Keratinocyte (primary cell): ENCODE measurements around the gene TGM1. TPM values are rescaled to one million over a fixed set of nuclear protein-coding genes. Genes with fewer than 3 reads are reported as not detected.

Experiments used
- DNase-seq: peaks from one replicate; pipeline ENCODE4 v3.0.0-alpha.2; 2011; ENCODE audit warnings: low read depth, missing footprints, low spot score
- FAIRE-seq: peaks from 2 replicates; lab custom pipeline; 2011; peaks lifted over from hg19 to GRCh38; lab: Jason Lieb, UNC
- H2AFZ ChIP-seq: 2 replicates; pipeline ENCODE4 v1.6.0; 2012; ENCODE audit warnings: low read length, control low read depth, inconsistent platforms; ENCODE audit not compliant: control insufficient read depth
- H3K27ac ChIP-seq: 2 replicates; pipeline ENCODE4 v1.5.1; 2011; ENCODE audit warnings: low read length; ENCODE audit not compliant: control insufficient read depth, insufficient read depth
- H3K27me3 ChIP-seq: 3 replicates; pipeline ENCODE4 v1.6.0; 2011; ENCODE audit warnings: low read length; ENCODE audit not compliant: control insufficient read depth, insufficient read depth; ENCODE audit errors: extremely low read depth
- H3K36me3 ChIP-seq, 2 experiments: 2 replicates in 1 of 2; 3 replicates in 1 of 2; pipeline ENCODE4 v1.5.1; 2011; ENCODE audit warnings: low read length in 2 of 2, mild to moderate bottlenecking in 1 of 2; ENCODE audit not compliant: control insufficient read depth in 2 of 2, insufficient read depth in 2 of 2; ENCODE audit errors: extremely low read depth in 1 of 2
- H3K4me1 ChIP-seq: 3 replicates; pipeline ENCODE4 v1.5.1; 2011; ENCODE audit warnings: low read length; ENCODE audit not compliant: control insufficient read depth, insufficient read depth; ENCODE audit errors: extremely low read depth
- H3K4me2 ChIP-seq: 3 replicates; pipeline ENCODE4 v1.6.0; 2011; ENCODE audit warnings: low read depth, low read length; ENCODE audit not compliant: control insufficient read depth, insufficient read depth; ENCODE audit errors: extremely low read depth
- H3K4me3 ChIP-seq, 3 experiments: fragments of 200-600 bp in 1 of 3; sonication (generic) in 1 of 3; 2 replicates in 2 of 3; 3 replicates in 1 of 3; pipeline ENCODE4 v1.5.1; 2011 to 2016; ENCODE audit warnings: low read length in 3 of 3, mild to moderate bottlenecking in 3 of 3, control low read depth in 2 of 3, inconsistent platforms in 1 of 3, low read depth in 1 of 3, mixed read lengths in 1 of 3, mixed run types in 1 of 3, moderate library complexity in 1 of 3; ENCODE audit not compliant: control insufficient read depth in 2 of 3, insufficient read depth in 2 of 3; ENCODE audit errors: extremely low read depth in 1 of 3
- H3K79me2 ChIP-seq: 2 replicates; pipeline ENCODE4 v1.6.0; 2012; ENCODE audit warnings: low read length; ENCODE audit not compliant: control insufficient read depth, insufficient read depth
- H3K9ac ChIP-seq: 3 replicates; pipeline ENCODE4 v1.6.0; 2011; ENCODE audit warnings: low read length; ENCODE audit not compliant: control insufficient read depth, insufficient read depth; ENCODE audit errors: extremely low read depth
- H3K9me1 ChIP-seq: 3 replicates; pipeline ENCODE4 v1.6.0; 2011; ENCODE audit warnings: low read length; ENCODE audit not compliant: control insufficient read depth, insufficient read depth; ENCODE audit errors: extremely low read depth
- H3K9me3 ChIP-seq: 2 replicates; pipeline ENCODE4 v1.5.1; 2012; ENCODE audit warnings: low read depth, low read length; ENCODE audit not compliant: control insufficient read depth
- H4K20me1 ChIP-seq: 3 replicates; pipeline ENCODE4 v1.6.0; 2011; ENCODE audit warnings: low read length; ENCODE audit not compliant: control insufficient read depth, insufficient read depth; ENCODE audit errors: extremely low read depth
- CTCF ChIP-seq, 3 experiments: IDR thresholded peaks in 1 of 3; conservative IDR thresholded peaks in 1 of 3; optimal IDR thresholded peaks in 1 of 3; 2 replicates in 2 of 3; 3 replicates in 1 of 3; pipeline versions ENCODE3 to v1.5.1; 2011; ENCODE audit warnings: low read length in 3 of 3, mild to moderate bottlenecking in 3 of 3, moderate library complexity in 2 of 3, control low read depth in 1 of 3, inconsistent platforms in 1 of 3; ENCODE audit not compliant: insufficient read depth in 2 of 3; ENCODE audit errors: extremely low read depth in 1 of 3
- EZH2 ChIP-seq: IDR thresholded peaks from one replicate; pipeline ENCODE4 v1.6.1; 2012; ENCODE audit warnings: inconsistent platforms, mild to moderate bottlenecking, low read length, moderate library complexity
- dilution Hi-C: fragments of 300-500 bp; cut with MboI; formaldehyde crosslinking; loops from one replicate; pipeline ENCODE4 v1.7.0; 2020; ENCODE audit warnings: low sequenced_read_pairs; ENCODE audit not compliant: extremely low pct_ligation_motif_present
- polyA plus RNA-seq, 5 experiments: library from polyadenylated mRNA; depleted of rRNA in 3 of 5; stranded (reverse) in 3 of 5; stranded (forward) in 1 of 5; unstranded in 1 of 5; fragments of >200 nt; gene quantifications; 1 replicate in 1 of 5; 2 replicates in 3 of 5; 3 replicates in 1 of 5; pipeline versions ENCODE4 v1.2.1 to v1.2.3, GENCODE V29; 2011 to 2012; ENCODE audit warnings: missing spikeins in 2 of 5, low read depth in 1 of 5, low replicate concordance in 1 of 5

Gene TGM1
- polyA plus RNA-seq, 1 donor (not counting 4 experiments of a cell fraction or from before 2014, with no cell fraction given), result 16.1 TPM

GRCh38 chr14:24256960-24257359 lies 6.0 kb downstream of the TGM1 start:
- FAIRE-seq, result no peak
- no peaks in the 10 kb centered on the region for H3K79me2 ChIP-seq
- H3K4me3 ChIP-seq, result no peak overlapping the region
- no peaks in the 10 kb centered on the region for H3K9me1 ChIP-seq
- H3K36me3 ChIP-seq, result peaks cover 18 to 22% of the 10 kb centered on the region in 2 experiments
- H3K4me2 ChIP-seq, result no peak overlapping the region
- H3K27me3 ChIP-seq, result no peaks in the 10 kb centered on the region
- H3K9ac ChIP-seq, result no peak overlapping the region
- no peak overlapping the region for H3K27ac ChIP-seq
- H3K9me3 ChIP-seq, result no peaks in the 10 kb centered on the region
- no peak for DNase-seq
- H2AFZ ChIP-seq, result no peak overlapping the region
- H3K4me1 ChIP-seq, result peaks cover 13% of the 10 kb centered on the region
- no peaks in the 10 kb centered on the region for H4K20me1 ChIP-seq
- dilution Hi-C loops, result no loop called here
- TF ChIP-seq CTCF (optimal IDR thresholded peaks at IDR 0.05 in 1 of 3, IDR thresholded peaks at IDR 0.05 in 1 of 3, conservative IDR thresholded peaks at IDR 0.05 in 1 of 3; ENCODE audit: extremely low read depth in 1 of 3, insufficient read depth in 2 of 3, low read length in 3 of 3) (no peak), EZH2 (no peak)

- DNase-seq, result no peak
Observed at GRCh38 chr14:24255931-24256711, 6.9 kb downstream of the TGM1 start.

More at GRCh38 chr14:24255931-24256711, 6.9 kb downstream of the TGM1 start:
- H3K4me3 ChIP-seq, result no peak overlapping the region
- FAIRE-seq, result no peak
- H3K9ac ChIP-seq, result no peak overlapping the region
- H3K9me3 ChIP-seq, result no peaks in the 10 kb centered on the region
- no peaks in the 10 kb centered on the region for H3K27me3 ChIP-seq
- H3K36me3 ChIP-seq, result peaks cover 18 to 25% of the 10 kb centered on the region in 2 experiments
- H3K79me2 ChIP-seq, result no peaks in the 10 kb centered on the region
- H3K4me1 ChIP-seq, result peaks cover 13% of the 10 kb centered on the region
- no peak overlapping the region for H3K27ac ChIP-seq
- H2AFZ ChIP-seq, result no peak overlapping the region
- dilution Hi-C loops, result no loop called here
- H3K9me1 ChIP-seq, result no peaks in the 10 kb centered on the region
- no peak overlapping the region for H3K4me2 ChIP-seq
- TF ChIP-seq EZH2, result no peak
- TF ChIP-seq CTCF (optimal IDR thresholded peaks at IDR 0.05 in 1 of 3, IDR thresholded peaks at IDR 0.05 in 1 of 3, conservative IDR thresholded peaks at IDR 0.05 in 1 of 3; ENCODE audit: extremely low read depth in 1 of 3, insufficient read depth in 2 of 3, low read length in 3 of 3), result no peak
- no peaks in the 10 kb centered on the region for H4K20me1 ChIP-seq
